GM12874 (cell line): Measurements from ENCODE around the gene PLA1A.

ENCODE experiments used
- CTCF ChIP-seq: IDR thresholded peaks from 2 replicates; pipeline ENCODE4 v1.5.1; 2011; ENCODE audit warnings: low read depth, mild to moderate bottlenecking, control low read depth, low read length, moderate library complexity; ENCODE audit not compliant: insufficient read depth

PLA1A gene

DNA sequence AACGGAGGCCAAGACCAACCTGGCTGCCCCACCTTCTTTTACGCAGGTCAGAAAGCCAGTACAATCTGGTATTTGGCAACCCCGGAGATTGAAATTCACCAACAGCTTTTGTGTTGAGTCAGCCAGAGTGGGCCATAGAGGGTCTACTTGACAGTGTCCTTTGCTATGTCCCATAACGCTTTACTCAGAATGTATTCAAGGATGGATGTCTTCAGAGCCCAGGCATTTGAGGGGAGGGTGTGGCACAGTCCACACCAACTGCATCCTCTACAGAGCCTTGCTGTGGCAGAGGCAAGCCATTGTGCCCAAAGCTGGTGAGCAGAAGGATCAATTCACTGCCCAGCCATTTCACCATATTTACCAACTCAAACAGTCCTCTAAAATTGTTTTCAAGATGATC is 18.4 kb downstream of the PLA1A start:
- no peak for TF ChIP-seq CTCF

DNA sequence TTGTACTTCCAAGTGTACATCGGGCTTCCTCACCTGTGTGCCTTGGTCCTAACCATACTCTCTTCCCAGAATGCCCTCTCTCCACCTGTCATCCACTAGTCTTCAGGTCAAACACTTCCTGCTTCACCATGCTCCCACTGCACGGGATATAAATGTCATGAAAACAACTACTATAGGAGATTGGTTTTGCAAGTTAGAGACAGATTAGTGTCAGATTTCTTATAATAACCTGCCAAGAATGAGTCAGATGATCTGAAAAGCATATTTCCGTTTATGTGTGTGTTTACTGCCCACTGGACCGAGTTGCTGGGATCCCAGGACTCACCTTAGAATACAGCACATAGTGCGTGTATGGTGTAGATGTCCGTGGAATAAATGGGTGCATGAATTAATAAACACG is 21.4 kb downstream of the PLA1A start:
- TF ChIP-seq CTCF = no peak

- no peak for TF ChIP-seq CTCF
These were observed 23.2 kb downstream of the PLA1A start for GRCh38 chr3:119620899-119621298.

- TF ChIP-seq CTCF = no peak
These were observed 26.5 kb downstream of the PLA1A start for GRCh38 chr3:119624002-119624720.

- no peak for TF ChIP-seq CTCF
These were observed 27.9 kb downstream of the PLA1A start for GRCh38 chr3:119625451-119626153.

GRCh38 chr3:119626196-119626595 is 28.5 kb downstream of the PLA1A start:
- TF ChIP-seq CTCF = no peak

DNA sequence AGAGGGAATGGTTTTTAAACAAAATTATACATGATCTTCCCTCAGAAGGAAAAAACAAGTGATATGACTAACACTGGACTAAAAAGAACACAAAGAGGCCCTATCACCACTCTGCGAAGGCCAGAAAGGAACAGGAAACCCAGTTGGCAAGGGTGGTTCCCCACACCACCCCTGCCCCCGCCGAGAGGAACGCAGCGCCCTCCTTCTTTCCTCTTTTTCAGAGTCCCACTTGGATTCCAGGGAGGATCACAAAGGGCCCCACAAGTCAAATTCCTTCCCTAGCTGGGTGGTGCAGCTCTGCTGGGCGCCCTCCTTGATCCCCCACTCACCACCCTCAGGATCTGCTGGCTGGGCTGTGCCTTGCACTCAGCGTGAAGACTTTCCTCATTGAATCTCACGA is 29.8 kb downstream of the PLA1A start:
- no peak for TF ChIP-seq CTCF
